22Rv1 (cell line): ENCODE data around the gene RHOB.

Experiments used
- CTCF ChIP-seq: fragments of 450-650 bp; IDR thresholded peaks from 2 replicates; pipeline ENCODE4 v1.5.1; 2017; ENCODE audit warnings: mild to moderate bottlenecking
- ZFX ChIP-seq: fragments of 450-650 bp; IDR thresholded peaks from 2 replicates; pipeline ENCODE4 v1.6.1; 2017; ENCODE audit warnings: antibody characterized with exemption, borderline replicate concordance

- TF ChIP-seq CTCF (no peak), ZFX (no peak)
Measured at GRCh38 chr2:20451341-20451740, 4.5 kb downstream of the RHOB start.
